Measurements from ENCODE around the gene SLK.

Gene SLK

GRCh38 chr10:103991393-103992128, 24.6 kb downstream of the SLK start:
- no peak for DNase-seq

GRCh38 chr10:103995134-103995533, 28.2 kb downstream of the SLK start:
- no peak for DNase-seq

DNA sequence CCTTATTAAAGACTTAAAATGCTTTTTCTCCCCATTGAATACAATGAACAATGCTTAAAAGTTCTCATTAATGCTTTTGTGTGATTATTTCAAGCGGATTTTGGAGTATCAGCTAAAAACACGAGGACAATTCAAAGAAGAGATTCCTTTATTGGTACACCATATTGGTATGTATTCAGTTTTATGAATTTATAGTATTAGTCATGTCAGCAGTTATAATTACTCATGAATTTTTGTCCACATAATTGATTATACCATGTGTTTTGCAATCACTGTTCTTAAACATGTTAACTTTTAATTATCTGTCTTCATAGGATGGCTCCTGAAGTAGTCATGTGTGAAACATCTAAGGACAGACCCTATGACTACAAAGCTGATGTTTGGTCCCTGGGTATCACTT, 31.9 kb downstream of the SLK start:
- no peak for DNase-seq

- peak; percentile 29 to 43 for DNase-seq
These were observed 36.0 kb downstream of the SLK start for GRCh38 chr10:104002911-104003310.

GRCh38 chr10:104005172-104005863, 38.4 kb downstream of the SLK start:
- no peak for DNase-seq

DNA sequence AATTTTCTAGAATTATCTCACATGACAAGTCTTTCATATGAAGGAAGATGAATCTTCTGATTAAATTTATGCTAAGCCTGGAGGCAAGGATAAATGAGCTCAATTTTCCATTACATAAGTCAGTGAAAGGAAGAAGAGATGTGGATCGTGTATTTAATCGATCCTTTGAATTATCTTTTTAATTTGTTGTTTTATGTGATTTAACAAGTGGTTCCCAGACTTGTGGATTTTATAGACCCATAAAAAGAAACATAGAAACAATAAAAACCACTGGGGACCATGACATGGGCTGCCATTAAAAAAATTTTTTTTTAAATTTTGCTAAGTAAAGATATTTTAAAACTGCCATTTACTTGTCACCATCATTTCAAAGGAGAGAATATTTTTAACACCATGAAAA, 45.0 kb downstream of the SLK start:
- DNase-seq: no peak

DNA sequence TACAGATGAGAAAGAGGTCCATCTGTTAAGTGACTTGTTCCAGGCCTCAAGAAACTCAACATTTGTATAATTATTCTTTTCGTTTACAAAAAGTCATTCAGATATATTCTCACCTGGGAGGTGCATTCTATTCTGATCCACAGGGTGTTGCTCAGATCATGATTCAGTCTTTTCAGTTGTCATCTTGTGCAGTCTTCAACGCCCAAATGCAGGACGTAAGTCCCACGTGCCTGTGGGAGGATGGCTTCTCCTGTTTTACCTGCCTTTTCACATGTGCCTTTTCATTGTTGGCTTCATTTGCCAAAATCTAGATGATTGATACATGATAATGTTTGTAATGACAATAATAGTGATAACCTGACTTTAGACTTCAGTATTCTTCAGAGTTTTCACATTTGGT, 46.5 kb downstream of the SLK start:
- no peak for DNase-seq

DNA sequence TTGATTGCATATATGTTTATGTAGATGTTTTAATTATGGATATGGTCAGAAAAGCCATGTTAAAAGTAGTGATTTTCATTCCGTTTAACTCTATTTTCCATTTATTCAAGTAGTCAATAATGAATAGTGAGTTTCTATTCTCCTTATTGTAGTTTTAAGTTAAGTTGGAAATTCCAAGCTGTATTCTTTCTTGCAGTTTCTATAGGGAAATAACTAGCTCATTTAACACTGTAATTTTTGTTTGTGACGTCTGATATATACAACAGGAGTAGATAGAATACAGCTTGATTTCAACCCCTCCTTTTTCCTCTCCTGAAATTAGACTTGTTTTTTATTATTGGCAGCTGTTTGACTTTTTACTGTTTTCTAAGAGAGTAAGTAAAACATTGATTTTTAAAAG, 47.2 kb downstream of the SLK start:
- DNase-seq: peak in 1 of 2 donors; percentile 4

DNA sequence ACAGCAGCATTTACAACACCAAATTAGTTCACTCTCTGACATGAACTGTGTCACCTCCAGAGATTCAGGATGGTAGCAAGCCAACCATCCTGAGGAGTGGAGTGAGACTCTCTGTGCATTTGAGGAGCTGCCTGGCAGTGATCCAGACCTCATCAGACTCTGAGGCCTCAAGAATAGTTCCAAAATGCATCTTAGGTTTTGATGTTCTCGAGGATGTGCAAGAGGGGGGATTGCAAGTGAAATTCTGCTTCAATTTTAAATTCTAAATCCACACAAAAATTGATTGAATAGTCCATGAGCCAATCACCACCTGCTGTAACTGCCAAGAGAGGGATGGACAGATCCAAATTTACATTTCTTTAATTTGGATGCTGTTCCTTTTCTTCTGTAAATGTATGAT, 49.7 kb downstream of the SLK start:
- no peak for DNase-seq

DNA sequence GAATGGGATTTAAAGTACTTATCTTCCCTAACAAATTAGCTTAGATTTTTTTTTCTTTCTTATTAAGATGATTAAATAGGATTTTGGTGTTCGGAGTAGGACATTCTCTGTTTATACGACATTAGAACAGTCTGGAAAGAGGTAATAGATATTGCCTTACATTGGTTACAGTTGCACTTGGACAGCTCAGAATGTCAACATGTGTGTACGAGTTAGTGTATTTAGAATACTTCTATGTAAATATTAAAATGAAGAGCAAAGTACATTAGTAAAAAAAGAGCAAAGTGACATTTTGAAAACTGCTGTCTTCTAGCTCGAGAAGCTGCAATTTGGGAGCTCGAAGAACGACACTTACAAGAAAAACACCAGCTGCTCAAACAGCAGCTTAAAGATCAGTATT, 51.5 kb downstream of the SLK start:
- DNase-seq: no peak

DNA sequence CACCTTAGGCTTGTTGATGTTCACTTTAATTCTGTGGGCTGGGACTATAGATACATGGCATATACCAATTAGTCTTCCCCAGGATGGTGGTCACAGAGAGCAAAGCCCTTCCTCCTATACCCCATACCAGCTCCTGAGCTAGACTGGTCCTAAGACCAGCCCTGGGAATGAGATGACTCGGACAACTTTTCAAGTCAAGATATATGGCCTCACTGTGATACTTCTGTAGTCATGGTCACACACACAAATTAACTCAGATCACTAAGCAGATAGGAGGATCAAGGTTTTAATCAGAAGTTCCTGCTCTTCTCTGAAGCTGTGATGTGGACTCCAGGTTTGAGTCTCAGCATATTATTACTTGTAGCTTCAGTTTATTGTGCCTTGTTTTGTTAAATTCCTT, 53.1 kb downstream of the SLK start:
- no peak for DNase-seq

DNA sequence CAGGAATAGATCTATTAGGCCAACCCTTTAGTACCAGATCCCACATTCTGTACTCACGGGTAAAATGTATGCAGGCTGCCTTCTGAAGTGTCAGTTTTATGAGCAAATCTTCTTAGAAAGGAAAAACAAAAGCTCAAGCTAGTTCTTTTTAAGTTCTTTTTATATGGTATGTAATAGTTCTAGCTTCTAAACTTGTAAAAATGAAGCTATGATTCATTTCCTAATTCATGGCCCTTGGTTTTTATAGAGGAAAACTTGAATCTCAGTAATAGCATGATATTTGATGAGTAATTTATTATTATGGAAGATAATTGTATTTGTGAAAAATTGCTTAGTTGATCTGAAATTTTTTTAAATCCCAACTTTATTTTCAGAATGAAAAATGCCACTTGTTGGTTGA, 54.3 kb downstream of the SLK start:
- no peak for DNase-seq

- no peak for DNase-seq
These were observed 55.1 kb downstream of the SLK start for GRCh38 chr10:104022026-104022425.

GRCh38 chr10:104025524-104025923, 58.6 kb downstream of the SLK start:
- no peak for DNase-seq

GRCh38 chr10:104026762-104027161, 59.8 kb downstream of the SLK start:
- no peak for DNase-seq

DNA sequence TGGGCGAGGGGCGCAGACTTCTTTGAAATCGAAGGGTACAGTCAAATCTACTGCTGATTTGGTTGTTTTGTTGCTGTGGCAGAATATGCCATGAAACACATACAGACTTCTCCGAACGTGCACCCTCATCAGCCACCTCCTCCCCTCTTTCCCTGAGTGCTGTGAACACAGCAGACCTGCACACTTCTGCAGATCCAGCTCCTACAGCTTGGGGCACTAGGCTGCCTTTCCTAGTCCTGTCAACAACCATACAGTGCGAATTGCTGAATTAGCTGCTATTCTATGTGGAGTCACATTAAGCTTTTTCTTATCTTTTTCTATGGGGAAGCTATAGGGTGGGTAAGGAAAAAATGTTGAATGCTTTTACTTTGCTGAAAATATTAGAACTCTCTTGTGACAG, 61.2 kb downstream of the SLK start:
- DNase-seq: no peak

GRCh38 chr10:104028823-104029520, 62.0 kb downstream of the SLK start:
- DNase-seq: no peak

DNA sequence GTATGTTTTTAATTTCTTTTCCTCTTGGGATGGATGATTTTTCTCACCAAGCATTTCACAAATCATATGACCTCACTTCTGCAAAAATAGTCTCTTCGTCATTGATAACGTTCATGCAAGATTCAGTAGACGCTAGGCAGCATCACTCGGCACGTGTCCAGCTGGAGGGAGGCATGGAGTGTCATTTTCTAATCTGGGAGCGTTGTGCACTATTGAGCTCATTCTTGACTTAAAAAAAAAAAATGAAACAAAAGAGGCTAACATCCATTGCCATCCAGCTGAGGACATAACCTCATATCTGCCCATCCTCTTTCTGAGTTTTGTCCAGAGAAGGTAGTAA, 62.6 kb downstream of the SLK start:
- no peak for DNase-seq

GRCh38 chr10:104031631-104032030, 64.7 kb downstream of the SLK start:
- DNase-seq: peak in 1 of 2 donors; percentile 8

DNA sequence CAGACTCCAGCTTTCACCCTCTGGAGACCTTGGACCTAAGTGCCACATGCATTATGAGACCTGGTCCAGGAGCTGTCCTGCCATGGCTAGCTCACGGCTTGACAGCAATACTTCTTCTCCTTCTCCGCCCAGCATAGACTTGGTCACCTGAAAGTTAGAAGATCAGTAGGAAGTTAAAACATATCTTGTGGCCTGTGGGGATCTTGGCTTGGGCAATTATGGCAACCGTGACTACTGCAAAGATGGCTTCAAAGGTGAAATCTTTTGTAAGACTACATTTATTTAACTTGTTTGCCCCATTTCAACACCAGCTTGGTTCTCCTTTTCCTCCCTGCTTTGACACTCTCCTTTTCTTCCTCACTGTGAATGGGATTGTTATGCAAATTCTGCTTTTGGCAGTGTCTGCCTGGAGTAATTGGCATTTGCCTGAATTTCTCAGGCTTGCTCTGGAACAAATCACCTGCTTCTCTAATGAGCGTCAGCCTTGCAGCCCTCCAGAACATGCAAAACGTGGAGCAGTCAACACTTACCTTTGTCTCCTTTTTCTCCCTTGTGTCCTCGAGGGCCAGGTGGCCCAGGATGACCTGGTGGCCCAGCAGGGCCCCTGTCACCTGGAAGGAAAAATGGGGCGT, 65.3 kb downstream of the SLK start:
- peak in 1 of 2 donors; percentile 4 for DNase-seq

GRCh38 chr10:104033401-104033930, 66.5 kb downstream of the SLK start:
- no peak for DNase-seq

- no peak for DNase-seq
These were observed 67.0 kb downstream of the SLK start for GRCh38 chr10:104033966-104034365.

GRCh38 chr10:104034401-104035193, 67.7 kb downstream of the SLK start:
- no peak for DNase-seq
